GM23248 (cell line): ENCODE measurements around the gene EPHA3. TPM values are rescaled to one million over a fixed set of nuclear protein-coding genes. Genes with fewer than 3 reads are reported as not detected.

ENCODE experiments used
- DNase-seq: peaks from one replicate; pipeline ENCODE4 v3.0.0-alpha.2; 2015
- H2AFZ ChIP-seq: fragments of 200-600 bp; sonication (generic); 2 replicates; pipeline ENCODE4 v1.6.1; 2016; ENCODE audit warnings: antibody characterized with exemption
- H3F3A ChIP-seq: fragments of 200-600 bp; sonication (generic); 2 replicates; pipeline ENCODE4 v1.6.1; 2016; ENCODE audit warnings: mild to moderate bottlenecking, antibody characterized with exemption, mixed run types; ENCODE audit not compliant: insufficient read depth
- H3K27ac ChIP-seq: fragments of 200-600 bp; sonication (generic); 2 replicates; pipeline ENCODE4 v1.5.1; 2016; ENCODE audit warnings: mild to moderate bottlenecking
- H3K27me3 ChIP-seq: fragments of 200-600 bp; sonication (generic); replicated peaks from 2 replicates; pipeline ENCODE4 v1.6.1; 2016; ENCODE audit warnings: mild to moderate bottlenecking; ENCODE audit not compliant: insufficient read depth
- H3K36me3 ChIP-seq: fragments of 200-600 bp; sonication (generic); 2 replicates; pipeline ENCODE4 v1.6.1; 2016; ENCODE audit warnings: low read depth, mild to moderate bottlenecking
- H3K4me1 ChIP-seq: fragments of 200-600 bp; sonication (generic); 2 replicates; pipeline ENCODE4 v1.6.1; 2016; ENCODE audit warnings: mild to moderate bottlenecking; ENCODE audit not compliant: insufficient read depth
- H3K4me2 ChIP-seq: fragments of 200-600 bp; sonication (generic); one replicate; pipeline ENCODE4 v1.6.1; 2016; ENCODE audit warnings: mild to moderate bottlenecking; ENCODE audit not compliant: unreplicated experiment
- H3K4me3 ChIP-seq: fragments of 200-600 bp; sonication (generic); 2 replicates; pipeline ENCODE4 v1.5.1; 2016; ENCODE audit warnings: mild to moderate bottlenecking
- H3K79me2 ChIP-seq: fragments of 200-600 bp; sonication (generic); 2 replicates; pipeline ENCODE4 v1.6.1; 2016; ENCODE audit warnings: mild to moderate bottlenecking; ENCODE audit not compliant: insufficient read depth
- H3K9ac ChIP-seq: fragments of 200-600 bp; sonication (generic); 2 replicates; pipeline ENCODE4 v1.6.1; 2016; ENCODE audit warnings: mild to moderate bottlenecking
- H3K9me2 ChIP-seq: fragments of 200-600 bp; sonication (generic); 2 replicates; pipeline ENCODE4 v1.6.1; 2016; ENCODE audit warnings: mixed run types, mild to moderate bottlenecking, moderate library complexity; ENCODE audit not compliant: insufficient read depth
- H3K9me3 ChIP-seq: fragments of 200-600 bp; sonication (generic); one replicate; pipeline ENCODE4 v1.6.1; 2017; ENCODE audit warnings: low read depth
- H4K20me1 ChIP-seq: fragments of 200-600 bp; sonication (generic); 2 replicates; pipeline ENCODE4 v1.6.0; 2016; ENCODE audit not compliant: insufficient read depth
- EZH2 ChIP-seq: fragments of 200-600 bp; sonication (generic); IDR thresholded peaks from 2 replicates; pipeline ENCODE4 v1.6.1; 2018; ENCODE audit warnings: antibody characterized with exemption, mild to moderate bottlenecking; ENCODE audit not compliant: insufficient read depth, poor library complexity, severe bottlenecking
- EZH2phosphoT487 ChIP-seq: fragments of 200-600 bp; sonication (generic); IDR thresholded peaks from 2 replicates; pipeline ENCODE4 v1.6.1; 2018; ENCODE audit warnings: antibody characterized with exemption, moderate library complexity, mild to moderate bottlenecking, low read depth; ENCODE audit not compliant: insufficient read depth
- WGBS, 2 experiments: methylation state at CpG; one replicate each; pipeline ENCODE4 v1.1.6; 2015 to 2017; ENCODE audit warnings: low lambda C conversion rate in 2 of 2, low coverage in 1 of 2; ENCODE audit errors: missing lambda C conversion rate in 2 of 2; 5-methylcytosine and 5-hydroxymethylcytosine counted together
- in situ Hi-C: fragments of 300-500 bp; cut with MboI; formaldehyde crosslinking; loops from 2 replicates; pipeline ENCODE4 v1.15.0; 2020
- polyA plus RNA-seq: library from polyadenylated mRNA; unstranded; fragments of >200 nt; fragmentation: Nextera tagmentation; extraction: Ambion mirVana; gene quantifications from 2 replicates; pipeline ENCODE4 v1.2.1, GENCODE V29; 2016
- total RNA-seq: library from RNA; depleted of rRNA; stranded (reverse); fragments of >200 nt; shearing (Covaris generic); gene quantifications from 2 replicates; pipeline ENCODE4 v1.2.3, GENCODE V29; 2014

Gene EPHA3
- total and polyA plus RNA-seq, 2 experiments from 2014 or later, result under 0.01 to 0.05 TPM

DNA sequence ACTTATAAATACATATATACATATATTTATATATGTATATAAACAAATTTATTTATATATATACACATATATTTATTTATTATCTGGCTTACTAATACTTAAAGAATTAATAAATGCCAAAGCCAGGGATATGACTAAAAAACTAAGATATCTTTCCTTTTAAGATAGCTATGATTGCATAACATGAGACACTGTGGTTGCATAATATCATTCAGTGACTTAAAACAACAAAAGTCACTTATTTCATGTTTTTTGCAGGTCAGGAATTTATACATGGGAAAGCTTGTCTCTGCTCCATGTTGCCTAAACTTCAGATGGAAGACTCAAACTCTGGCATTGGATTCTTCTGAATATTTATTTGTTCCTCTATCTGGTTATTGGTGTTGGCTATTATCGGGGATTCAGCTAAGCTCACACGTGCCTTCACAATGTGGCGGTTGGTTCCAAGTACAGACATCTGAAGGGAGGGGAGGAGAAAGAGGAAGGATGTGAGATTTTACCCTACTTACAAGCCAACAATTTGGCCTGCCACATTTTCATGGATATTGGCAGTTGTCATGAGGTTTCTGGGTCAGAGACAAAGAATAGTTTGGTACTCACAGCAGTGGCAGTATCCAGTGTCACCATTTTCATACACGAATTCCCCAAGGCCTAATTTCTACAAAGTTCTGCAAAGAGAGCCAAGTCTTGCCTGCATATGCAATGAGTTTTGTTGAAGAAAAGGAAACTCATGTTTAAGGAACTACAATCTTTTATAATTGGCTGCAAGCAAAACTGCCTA is 381.6 kb downstream of the EPHA3 start:
- Histone ChIP-seq H3K4me1 (no peaks in the 10 kb centered on the region), H2AFZ (no peak overlapping the region), H4K20me1 (no peaks in the 10 kb centered on the region), H3K4me3 (no peak overlapping the region), H3K9ac (no peak overlapping the region), H3K79me2 (no peaks in the 10 kb centered on the region), H3K27me3 (no peaks in the 10 kb centered on the region), H3F3A (no peaks in the 10 kb centered on the region), H3K9me3 (no peaks in the 10 kb centered on the region), H3K36me3 (no peaks in the 10 kb centered on the region), H3K4me2 (no peak overlapping the region), H3K27ac (no peak overlapping the region), H3K9me2 (no peaks in the 10 kb centered on the region)
- DNase-seq, result peak; percentile 0
- 13 to 17% methylated on average over 4 of the region's 4 CpGs for WGBS, 2 experiments
- no peak for TF ChIP-seq EZH2
- no peak for TF ChIP-seq EZH2phosphoT487
- in situ Hi-C loops, result loop anchor here (25.0 kb wide), 1 partner anchor 98 kb away; no protein-coding TSS in a partner anchor

DNA sequence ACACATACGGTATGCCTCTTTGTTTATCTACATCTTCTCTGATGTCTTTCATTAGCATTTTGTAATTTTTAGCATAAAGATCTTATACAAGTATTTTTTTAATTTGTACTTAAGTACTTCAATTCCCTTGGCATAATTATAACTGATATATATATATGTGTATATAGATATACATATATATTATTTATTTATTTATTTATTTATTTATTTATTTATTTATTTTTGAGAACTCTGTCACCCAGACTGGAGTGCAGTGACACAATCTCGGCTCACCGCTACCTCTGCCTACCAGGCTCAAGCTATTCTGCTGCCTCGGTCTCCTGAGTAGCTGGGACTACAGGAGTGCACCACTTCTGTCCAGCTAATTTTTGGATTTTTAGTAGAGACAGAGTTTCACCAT is 382.7 kb downstream of the EPHA3 start:
- in situ Hi-C loops, result loop anchor here (25.0 kb wide), 1 partner anchor 97 kb away; no protein-coding TSS in a partner anchor
- Histone ChIP-seq H2AFZ (no peak overlapping the region), H3K4me2 (no peak overlapping the region), H3K79me2 (no peaks in the 10 kb centered on the region), H3K27me3 (no peaks in the 10 kb centered on the region), H3K4me3 (no peak overlapping the region), H3K9me3 (no peaks in the 10 kb centered on the region), H4K20me1 (no peaks in the 10 kb centered on the region), H3K4me1 (no peaks in the 10 kb centered on the region), H3K27ac (no peak overlapping the region), H3K9me2 (no peaks in the 10 kb centered on the region), H3F3A (no peaks in the 10 kb centered on the region), H3K9ac (no peak overlapping the region), H3K36me3 (no peaks in the 10 kb centered on the region)
- TF ChIP-seq EZH2phosphoT487 (no peak), EZH2 (no peak)
- no peak for DNase-seq
- WGBS, 2 experiments, result 68 to 69% methylated on average over 4 of the region's 4 CpGs

DNA sequence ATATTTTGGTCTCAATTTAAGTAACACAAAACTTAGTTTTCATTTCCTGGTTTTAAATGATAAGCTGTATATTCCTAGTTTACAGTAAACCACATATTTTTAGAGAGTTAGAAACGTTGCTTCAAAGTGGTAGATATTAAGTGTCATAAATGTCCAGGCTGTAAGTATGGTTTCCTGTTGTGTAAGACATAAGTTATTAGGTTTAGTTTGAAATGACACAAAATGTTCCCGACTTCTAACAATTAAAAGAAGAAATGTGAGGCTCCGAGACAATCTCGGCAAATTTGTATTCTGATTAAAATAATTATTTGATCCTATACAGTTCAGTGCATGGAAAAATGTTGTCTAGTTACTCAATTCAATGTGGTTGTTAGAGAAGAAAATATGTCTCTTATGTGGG is 387.3 kb downstream of the EPHA3 start:
- Histone ChIP-seq H3K4me1 (no peaks in the 10 kb centered on the region), H3K36me3 (no peaks in the 10 kb centered on the region), H2AFZ (no peak overlapping the region), H3K27ac (no peak overlapping the region), H3K4me3 (no peak overlapping the region), H3K27me3 (no peaks in the 10 kb centered on the region), H4K20me1 (no peaks in the 10 kb centered on the region), H3F3A (no peaks in the 10 kb centered on the region), H3K4me2 (no peak overlapping the region), H3K9me3 (no peaks in the 10 kb centered on the region), H3K79me2 (no peaks in the 10 kb centered on the region), H3K9ac (no peak overlapping the region), H3K9me2 (no peaks in the 10 kb centered on the region)
- no peak for TF ChIP-seq EZH2
- in situ Hi-C loops, result loop anchor here (25.0 kb wide), 1 partner anchor 93 kb away; no protein-coding TSS in a partner anchor
- no peak for DNase-seq
- 57 to 70% methylated on average over 4 of the region's 4 CpGs for WGBS, 2 experiments

DNA sequence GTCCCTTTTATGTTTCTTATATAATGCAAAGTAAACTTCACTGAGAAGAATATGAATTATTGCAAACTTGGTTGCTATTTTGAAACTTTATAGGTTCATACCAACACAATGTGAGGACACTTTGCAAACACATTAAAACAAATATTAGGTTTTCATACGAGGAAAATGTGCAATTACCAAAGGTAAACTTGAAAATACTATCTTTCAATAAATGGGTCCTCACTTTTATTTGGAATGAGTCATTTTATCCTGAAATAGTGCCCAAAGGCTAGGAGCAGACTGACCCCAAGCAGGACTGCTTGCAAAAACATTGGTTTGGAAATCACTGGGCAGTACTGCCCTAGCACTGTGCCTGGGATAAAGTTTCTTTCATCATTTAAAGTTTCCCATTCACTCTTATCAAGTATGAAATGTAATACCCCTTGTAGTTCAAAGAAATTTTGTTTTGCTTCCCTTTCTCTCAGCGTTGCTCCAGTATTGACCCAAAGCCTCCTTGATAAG is 396.5 kb downstream of the EPHA3 start:
- H3K4me1 ChIP-seq, result no peaks in the 10 kb centered on the region
- TF ChIP-seq EZH2phosphoT487 (no peak), EZH2 (no peak)
- H3K27ac ChIP-seq, result no peak overlapping the region
- in situ Hi-C loops, result no loop called here
- H3K27me3 ChIP-seq, result no peaks in the 10 kb centered on the region
- H3K9ac ChIP-seq, result no peak overlapping the region
- no peak overlapping the region for H2AFZ ChIP-seq
- H4K20me1 ChIP-seq, result no peaks in the 10 kb centered on the region
- no peak for DNase-seq
- WGBS, 2 experiments, result 35 to 49% methylated on average over 2 of the region's 2 CpGs
- H3K79me2 ChIP-seq, result no peaks in the 10 kb centered on the region
- H3K4me2 ChIP-seq, result no peak overlapping the region
- H3K4me3 ChIP-seq, result no peak overlapping the region
- no peaks in the 10 kb centered on the region for H3K9me3 ChIP-seq
- H3K36me3 ChIP-seq, result no peaks in the 10 kb centered on the region
- H3K9me2 ChIP-seq, result 0 out of 2 replicates have a peak, but pooled peaks cover 3% of the 10 kb centered on the region
- no peaks in the 10 kb centered on the region for H3F3A ChIP-seq
